GM12864 (cell line): Measurements from ENCODE around the gene DMRTB1.

ENCODE experiments used
- DNase-seq: peaks from one replicate; pipeline ENCODE4 v3.0.0-alpha.2; 2011; ENCODE audit warnings: low read depth
- H3K4me3 ChIP-seq: 2 replicates; pipeline ENCODE4 v1.5.1; 2011; ENCODE audit warnings: mild to moderate bottlenecking, low read depth, low read length, control low read depth
- CTCF ChIP-seq: IDR thresholded peaks from 2 replicates; pipeline ENCODE4 v1.5.1; 2011; ENCODE audit warnings: low read depth, mild to moderate bottlenecking, moderate library complexity, low read length, control low read depth, inconsistent platforms; ENCODE audit errors: missing control alignments

DMRTB1 gene

GRCh38 chr1:53510215-53510614 is 51.0 kb downstream of the DMRTB1 start:
- DNase-seq, result no peak
- H3K4me3 ChIP-seq, result no peak overlapping the region
- no peak for TF ChIP-seq CTCF

GRCh38 chr1:53511323-53511932 is 52.2 kb downstream of the DMRTB1 start:
- no peak for DNase-seq
- H3K4me3 ChIP-seq, result no peak overlapping the region
- no peak for TF ChIP-seq CTCF

GRCh38 chr1:53511933-53512806 is 53.0 kb downstream of the DMRTB1 start:
- no peak for DNase-seq
- no peak for TF ChIP-seq CTCF
- H3K4me3 ChIP-seq, result no peak overlapping the region

- H3K4me3 ChIP-seq, result no peak overlapping the region
- DNase-seq, result no peak
- TF ChIP-seq CTCF, result no peak
Observed at GRCh38 chr1:53512807-53513755, 53.9 kb downstream of the DMRTB1 start.

- DNase-seq, result no peak
- H3K4me3 ChIP-seq, result no peak overlapping the region
- TF ChIP-seq CTCF, result no peak
Observed at GRCh38 chr1:53513846-53514245, 54.6 kb downstream of the DMRTB1 start.

GRCh38 chr1:53514436-53514835 is 55.2 kb downstream of the DMRTB1 start:
- H3K4me3 ChIP-seq, result no peak overlapping the region
- DNase-seq, result no peak
- TF ChIP-seq CTCF, result no peak
